ENCODE results near the gene TUT7. TPM values are rescaled to one million over a fixed set of nuclear protein-coding genes. Genes with fewer than 3 reads are reported as not detected.
A peak's percentile ranks its signal among the peaks of the same experiment; 100 is the strongest.

The TUT7 gene
- polyA plus RNA-seq, 3 donors from 2014 or later: 16.1 to 34.4 (median 18.0) TPM

GRCh38 chr9:86282979-86283535, 71.2 kb downstream of the TUT7 start:
- peak overlapping the region; percentile 92 to 99 (median 96) for H3K27ac Mint-ChIP-seq
- DNase-seq: no peak
- H3K36me3 Mint-ChIP-seq: peaks cover 0 to 10% (median 0%) of the 10 kb centered on the region in 3 donors
- peaks cover 35 to 39% of the 10 kb centered on the region in 2 donors for H3K4me1 Mint-ChIP-seq
- H3K4me3 Mint-ChIP-seq: peak overlapping the region; percentile 88 to 97 (median 95)
- no peaks in the 10 kb centered on the region for H3K9me3 Mint-ChIP-seq
- peaks cover 5 to 13% (median 10%) of the 10 kb centered on the region in 3 donors for H3K27me3 Mint-ChIP-seq (ENCODE audit: low read depth in 3 of 3)

GRCh38 chr9:86282077-86282978, 71.9 kb downstream of the TUT7 start, which contains the start of gene ISCA1:
Gene ISCA1, minus strand, starts transcription at chr9:86282538. Its CDS starts 80 bp downstream, at chr9:86282458.
- Mint-ChIP-seq H3K27me3 (ENCODE audit: low read depth in 3 of 3) (peaks cover 5 to 13% (median 10%) of the 10 kb centered on the region in 3 donors), H3K4me3 (peak within 1 kb of the TSS; percentile 88 to 97 (median 95)), H3K27ac (peak within 1 kb of the TSS; percentile 92 to 99 (median 96)), H3K9me3 (no peaks in the 10 kb centered on the region), H3K36me3 (peaks cover 0 to 7% (median 0%) of the 10 kb centered on the region in 3 donors), H3K4me1 (peaks cover 35 to 44% of the 10 kb centered on the region in 2 donors)
- DNase-seq: peak; percentile 98 to 99 (median 99)

GRCh38 chr9:86281593-86282076, 72.6 kb downstream of the TUT7 start:
- no peak for DNase-seq
- H3K9me3 Mint-ChIP-seq: no peaks in the 10 kb centered on the region
- H3K4me3 Mint-ChIP-seq: peak overlapping the region; percentile 85 to 97 (median 95)
- H3K27ac Mint-ChIP-seq: peak overlapping the region; percentile 70 to 97 (median 92)
- peaks cover 41 to 49% of the 10 kb centered on the region in 2 donors for H3K4me1 Mint-ChIP-seq
- peaks cover 5 to 13% (median 10%) of the 10 kb centered on the region in 3 donors for H3K27me3 Mint-ChIP-seq (ENCODE audit: low read depth in 3 of 3)
- peaks cover 0 to 7% (median 0%) of the 10 kb centered on the region in 3 donors for H3K36me3 Mint-ChIP-seq

DNA sequence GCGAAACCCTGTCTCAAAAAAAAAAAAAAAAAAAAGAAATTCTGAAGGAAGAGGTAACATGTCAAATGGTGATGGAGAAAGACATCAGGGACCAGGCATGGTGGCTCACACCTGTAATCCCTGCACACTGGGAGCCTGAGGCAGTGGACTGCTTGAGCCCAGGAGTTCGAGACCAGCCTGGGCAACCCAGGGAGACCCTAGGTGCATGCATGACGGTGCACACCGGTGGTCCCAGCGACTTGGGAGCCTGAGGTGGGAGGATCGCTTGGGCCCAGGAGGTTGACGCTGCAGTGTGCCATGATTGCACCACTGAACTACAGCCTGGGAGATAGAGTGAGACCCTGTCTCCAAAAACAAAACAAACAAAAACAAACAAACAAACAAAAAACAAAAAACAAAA, 73.6 kb downstream of the TUT7 start:
- Mint-ChIP-seq H3K4me1 (peaks cover 41 to 51% of the 10 kb centered on the region in 2 donors), H3K27me3 (ENCODE audit: low read depth in 3 of 3) (peaks cover 5 to 13% (median 11%) of the 10 kb centered on the region in 3 donors), H3K27ac (no peak overlapping the region), H3K4me3 (peak overlapping the region; percentile 3 to 97 (median 86)), H3K9me3 (no peaks in the 10 kb centered on the region), H3K36me3 (peaks cover 0 to 7% (median 0%) of the 10 kb centered on the region in 3 donors)
- DNase-seq: no peak

GRCh38 chr9:86279839-86280238, 74.4 kb downstream of the TUT7 start:
- Mint-ChIP-seq H3K27me3 (ENCODE audit: low read depth in 3 of 3) (peaks cover 5 to 13% (median 12%) of the 10 kb centered on the region in 3 donors), H3K4me3 (peak overlapping the region in 4 of 5 donors; percentile 49 to 64 (median 54)), H3K9me3 (no peaks in the 10 kb centered on the region), H3K27ac (peak overlapping the region in 2 of 6 donors; percentile 53 to 62), H3K4me1 (peaks cover 41 to 59% of the 10 kb centered on the region in 2 donors), H3K36me3 (peaks cover 0 to 7% (median 0%) of the 10 kb centered on the region in 3 donors)
- DNase-seq: no peak

- Mint-ChIP-seq H3K36me3 (peaks cover 4 to 24% (median 7%) of the 10 kb centered on the region in 3 donors), H3K27ac (no peak overlapping the region), H3K4me3 (no peak overlapping the region), H3K9me3 (no peaks in the 10 kb centered on the region), H3K4me1 (peaks cover 28 to 60% of the 10 kb centered on the region in 2 donors), H3K27me3 (ENCODE audit: low read depth in 3 of 3) (peaks cover 0 to 5% (median 3%) of the 10 kb centered on the region in 3 donors)
- no peak for DNase-seq
Measured at GRCh38 chr9:86277072-86277471, 77.1 kb downstream of the TUT7 start.

GRCh38 chr9:86275962-86276361, 78.2 kb downstream of the TUT7 start:
- Mint-ChIP-seq H3K4me3 (no peak overlapping the region), H3K27me3 (ENCODE audit: low read depth in 3 of 3) (peaks cover 0 to 3% (median 0%) of the 10 kb centered on the region in 3 donors), H3K9me3 (no peaks in the 10 kb centered on the region), H3K36me3 (peaks cover 13 to 35% (median 16%) of the 10 kb centered on the region in 3 donors), H3K4me1 (peaks cover 21 to 52% of the 10 kb centered on the region in 2 donors), H3K27ac (no peak overlapping the region)
- no peak for DNase-seq

DNA sequence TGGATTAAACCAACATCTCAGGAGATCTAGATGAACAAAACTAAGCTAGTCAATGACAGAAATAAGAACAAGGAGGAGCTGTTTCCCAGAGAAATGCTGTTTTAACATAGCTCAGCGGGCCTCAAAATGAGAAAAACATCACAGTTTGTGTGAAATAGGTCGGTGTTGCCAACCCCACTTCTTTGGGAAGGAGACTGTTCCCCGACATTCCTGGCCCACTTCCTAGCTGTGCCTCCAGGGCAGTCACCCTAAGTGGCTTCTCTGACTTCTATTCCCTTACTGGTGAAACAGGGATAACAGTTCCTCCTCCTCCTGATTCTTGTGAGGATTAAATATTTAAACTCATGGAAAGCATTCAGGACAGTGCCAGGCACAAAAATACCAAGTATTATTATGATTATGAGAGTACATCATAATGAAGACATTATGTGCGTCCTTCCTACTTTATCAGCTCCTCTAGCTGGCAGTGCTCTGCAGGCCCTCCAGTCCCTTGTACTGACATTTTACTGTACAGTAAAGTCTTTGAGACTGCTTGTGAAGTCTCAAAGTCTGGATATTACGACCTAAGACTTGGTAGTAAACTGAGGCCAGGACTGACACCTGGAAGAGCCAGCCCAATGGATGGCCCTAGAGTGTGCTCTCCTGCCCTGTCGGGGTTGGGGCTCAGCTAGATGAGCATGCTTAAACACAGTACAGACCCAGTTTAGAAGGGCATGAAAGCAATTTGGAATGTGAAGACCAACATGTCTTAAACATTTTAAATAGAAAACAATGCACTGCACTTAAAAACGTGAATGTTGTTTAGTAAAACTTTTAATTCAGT, 79.2 kb downstream of the TUT7 start:
- Mint-ChIP-seq H3K27ac (no peak overlapping the region), H3K4me1 (peaks cover 18 to 47% of the 10 kb centered on the region in 2 donors), H3K36me3 (peaks cover 14 to 37% (median 16%) of the 10 kb centered on the region in 3 donors), H3K4me3 (no peak overlapping the region), H3K27me3 (ENCODE audit: low read depth in 3 of 3) (peaks cover 0 to 2% (median 0%) of the 10 kb centered on the region in 3 donors), H3K9me3 (no peaks in the 10 kb centered on the region)
- no peak for DNase-seq

DNA sequence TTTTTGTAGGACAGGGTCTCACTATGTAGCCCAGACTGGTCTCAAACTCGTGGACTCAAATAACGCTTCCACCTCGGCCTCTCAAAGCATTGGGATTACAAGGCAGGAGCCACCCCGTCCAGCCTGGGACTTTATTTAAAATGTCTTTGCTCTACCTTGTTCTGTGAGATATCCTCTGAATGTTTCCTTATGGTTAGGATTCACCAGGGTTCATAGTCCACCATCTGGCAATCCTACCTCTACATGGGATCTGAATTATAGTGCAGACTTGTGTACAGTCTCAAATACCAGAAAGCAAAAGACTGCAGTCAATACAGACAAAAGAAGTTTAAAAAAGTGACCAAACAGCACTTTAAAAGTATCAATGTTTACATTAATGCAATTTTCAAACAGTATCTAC, 82.0 kb downstream of the TUT7 start:
- H3K36me3 Mint-ChIP-seq: peaks cover 14 to 38% (median 16%) of the 10 kb centered on the region in 3 donors
- H3K4me3 Mint-ChIP-seq: no peak overlapping the region
- no peak overlapping the region for H3K27ac Mint-ChIP-seq
- peaks cover 7 to 26% of the 10 kb centered on the region in 2 donors for H3K4me1 Mint-ChIP-seq
- H3K9me3 Mint-ChIP-seq: no peaks in the 10 kb centered on the region
- H3K27me3 Mint-ChIP-seq (ENCODE audit: low read depth in 3 of 3): peaks cover 0 to 4% (median 3%) of the 10 kb centered on the region in 3 donors
- no peak for DNase-seq

DNA sequence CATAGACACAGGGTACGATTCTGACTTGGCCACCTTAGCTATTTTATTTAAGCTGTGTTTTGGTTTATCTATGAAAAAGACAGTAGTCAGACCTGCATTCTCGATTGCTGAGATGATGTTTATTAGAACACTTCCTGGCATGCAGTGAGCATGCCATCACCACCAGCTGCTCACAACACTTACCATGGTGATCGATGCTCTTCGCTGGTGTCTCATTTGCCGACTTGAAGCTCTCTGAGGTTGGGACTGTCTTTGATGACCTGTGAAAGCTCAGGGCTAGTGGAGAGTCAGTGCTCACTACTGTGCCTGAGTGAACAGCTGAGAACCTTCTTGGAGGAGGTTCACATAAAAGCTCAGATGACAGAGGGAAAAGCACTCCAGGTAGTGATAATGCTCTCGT, 90.3 kb downstream of the TUT7 start:
- peaks cover 11 to 28% (median 18%) of the 10 kb centered on the region in 3 donors for H3K36me3 Mint-ChIP-seq
- peaks cover 2 to 14% of the 10 kb centered on the region in 2 donors for H3K4me1 Mint-ChIP-seq
- H3K9me3 Mint-ChIP-seq: no peaks in the 10 kb centered on the region
- H3K27ac Mint-ChIP-seq: no peak overlapping the region
- peaks cover 2 to 3% (median 2%) of the 10 kb centered on the region in 3 donors for H3K27me3 Mint-ChIP-seq (ENCODE audit: low read depth in 3 of 3)
- no peak for DNase-seq
- no peak overlapping the region for H3K4me3 Mint-ChIP-seq

DNA sequence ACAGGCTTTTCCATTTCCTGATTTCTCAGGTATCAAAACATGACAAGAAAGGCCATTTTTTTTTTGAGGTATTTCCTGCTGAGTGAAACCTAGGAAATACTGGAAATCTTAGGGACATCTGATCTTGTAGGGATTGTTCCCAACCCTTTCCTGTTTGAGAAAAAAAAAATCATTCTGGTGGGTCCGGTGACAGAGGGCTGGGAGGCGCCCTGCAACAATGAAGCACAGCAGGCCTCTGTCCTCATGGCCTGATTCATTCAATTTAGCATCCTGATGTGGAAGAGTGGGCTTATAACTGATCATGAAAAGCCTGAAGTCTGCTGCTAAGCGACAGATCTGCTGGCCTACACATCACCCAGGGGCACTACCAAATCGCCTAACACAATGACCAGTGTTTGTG, 91.7 kb downstream of the TUT7 start:
- Mint-ChIP-seq H3K27ac (no peak overlapping the region), H3K36me3 (peaks cover 11 to 24% (median 18%) of the 10 kb centered on the region in 3 donors), H3K27me3 (ENCODE audit: low read depth in 3 of 3) (peaks cover 0 to 2% (median 0%) of the 10 kb centered on the region in 3 donors), H3K9me3 (no peaks in the 10 kb centered on the region), H3K4me1 (peaks cover 0 to 14% of the 10 kb centered on the region in 2 donors), H3K4me3 (no peak overlapping the region)
- DNase-seq: no peak

GRCh38 chr9:86259557-86259956, 94.7 kb downstream of the TUT7 start, which contains the start of gene C9orf153:
Gene C9orf153, minus strand, starts transcription at chr9:86259657. Its CDS starts 30,054 bp downstream, at chr9:86229603.
- Mint-ChIP-seq H3K4me1 (no peaks in the 10 kb centered on the region), H3K9me3 (no peaks in the 10 kb centered on the region), H3K36me3 (peaks cover 9 to 20% (median 10%) of the 10 kb centered on the region in 3 donors), H3K27ac (peak within 1 kb of the TSS in 1 of 6 donors; percentile 63), H3K4me3 (no peak within 1 kb of the TSS), H3K27me3 (ENCODE audit: low read depth in 3 of 3) (peaks cover 0 to 2% (median 0%) of the 10 kb centered on the region in 3 donors)
- DNase-seq: no peak

GRCh38 chr9:86257391-86257790, 96.8 kb downstream of the TUT7 start:
- Mint-ChIP-seq H3K36me3 (no peaks in the 10 kb centered on the region), H3K4me1 (no peaks in the 10 kb centered on the region), H3K4me3 (no peak overlapping the region), H3K27me3 (ENCODE audit: low read depth in 3 of 3) (peaks cover 0 to 4% (median 0%) of the 10 kb centered on the region in 3 donors), H3K27ac (peak overlapping the region in 1 of 6 donors; percentile 6), H3K9me3 (peaks cover 0 to 8% (median 0%) of the 10 kb centered on the region in 6 donors)
- no peak for DNase-seq
